Urinary bladder (tissue), 4 donors: ENCODE measurements around the gene TAOK2. TPM values are rescaled to one million over a fixed set of nuclear protein-coding genes. Genes with fewer than 3 reads are reported as not detected.
"Not testable (repeated sequence)": the region's sequence is repeated elsewhere in the genome, so short reads cannot be mapped to it uniquely, and the experiment has no call there.

Experiments
- DNase-seq: peaks from one replicate; pipeline ENCODE4 v3.0.0-alpha.2; 2015; ENCODE audit errors: extremely low spot score
- H3K27ac ChIP-seq: one replicate; pipeline ENCODE4 v1.5.1; 2013; ENCODE audit warnings: low read depth, mild to moderate bottlenecking, moderate library complexity
- H3K36me3 ChIP-seq: one replicate; pipeline ENCODE4 v1.6.1; 2013; ENCODE audit warnings: mild to moderate bottlenecking, moderate library complexity; ENCODE audit not compliant: insufficient read depth
- H3K4me1 ChIP-seq: one replicate; pipeline ENCODE4 v1.6.1; 2013; ENCODE audit warnings: mild to moderate bottlenecking, moderate library complexity; ENCODE audit not compliant: insufficient read depth
- H3K4me3 ChIP-seq: one replicate; pipeline ENCODE4 v1.5.1; 2013; ENCODE audit warnings: low read depth, low read length
- WGBS: extraction: QIAGEN DNeasy Blood & Tissue Kit; methylation state at CpG from one replicate; pipeline ENCODE4 v1.1.7; 2013; 5-methylcytosine and 5-hydroxymethylcytosine counted together
- polyA plus RNA-seq: library from polyadenylated mRNA; stranded (reverse); fragments of 200-250 nt; gene quantifications from one replicate; pipeline ENCODE4 v1.2.3, GENCODE V29; 2013
- total RNA-seq: library from RNA; depleted of rRNA; stranded (reverse); fragments of >200 nt; gene quantifications from one replicate; pipeline ENCODE4 v1.2.3, GENCODE V29; 2014
- donor health status: healthy with polysubstance abuse.
- donor health status: healthy.

The TAOK2 gene
- total RNA-seq (35.6 TPM), polyA plus RNA-seq (37.9 TPM)

- peaks cover 1% of the 10 kb centered on the region for H3K36me3 ChIP-seq
- H3K4me3 ChIP-seq = peak within 1 kb of the TSS; percentile 68
- H3K4me1 ChIP-seq = peaks cover 2% of the 10 kb centered on the region
- peak; percentile 93 for DNase-seq
- H3K27ac ChIP-seq = peak within 1 kb of the TSS; percentile 68
- 2% methylated on average over 75 of the region's 75 CpGs for WGBS
Observed at GRCh38 chr16:29973384-29974246, at the start of gene TAOK2. TSS of gene TAOK2 (plus strand) at chr16:29973868. CDS start at chr16:29977773, 3,905 bp downstream.

DNA sequence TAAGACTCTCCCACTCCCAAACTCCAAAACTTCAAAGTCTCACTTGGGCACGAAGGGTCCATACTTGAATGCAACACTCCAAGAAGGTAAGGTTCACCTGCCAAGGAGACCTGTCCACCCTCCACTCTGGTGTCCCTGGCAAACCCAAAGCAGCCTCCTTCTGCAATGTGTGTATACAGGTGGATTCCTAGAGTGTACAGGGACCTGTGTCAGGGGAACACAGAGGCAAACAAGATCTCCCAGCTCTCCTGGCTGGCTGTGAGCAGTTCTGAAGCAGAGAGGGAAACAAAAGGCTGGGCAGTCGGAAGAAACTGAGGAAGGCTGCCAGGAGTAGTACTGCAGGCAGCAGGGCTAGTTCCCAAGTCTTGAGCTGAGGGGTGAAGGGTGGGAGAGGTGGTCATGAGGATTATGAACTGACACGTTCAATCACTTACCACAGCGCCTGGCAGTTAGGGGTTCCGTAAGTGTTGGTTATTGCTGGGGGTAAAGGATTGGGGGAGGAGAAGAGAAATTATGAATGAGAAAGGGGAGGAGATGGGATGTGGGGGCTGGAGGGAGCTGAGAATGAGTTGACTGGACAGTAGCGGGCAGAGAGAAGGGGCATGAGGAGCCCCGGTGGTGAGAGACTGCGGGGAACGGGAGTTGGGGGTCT is 48.4 kb upstream of the TAOK2 start:
- H3K36me3 ChIP-seq = no peaks in the 10 kb centered on the region
- no peaks in the 10 kb centered on the region for H3K4me1 ChIP-seq
- DNase-seq = no peak
- no peak overlapping the region for H3K27ac ChIP-seq
- peak overlapping the region; percentile 90 for H3K4me3 ChIP-seq
- WGBS = 9% methylated on average over 9 of the region's 9 CpGs

- under 1% methylated on average over 89 of the region's 89 CpGs for WGBS
- Histone ChIP-seq H3K36me3 (no peaks in the 10 kb centered on the region), H3K4me1 (no peaks in the 10 kb centered on the region), H3K27ac (peak within 1 kb of the TSS; percentile 83), H3K4me3 (peak within 1 kb of the TSS; percentile 90)
- DNase-seq = peak; percentile 49
Observed at GRCh38 chr16:29925781-29926710, 47.6 kb upstream of the TAOK2 start, which contains the start of gene KCTD13. TSS of gene KCTD13 (minus strand) at chr16:29926226. CDS start at chr16:29926033, 193 bp downstream.

GRCh38 chr16:29926711-29927052 is 47.0 kb upstream of the TAOK2 start:
- peak overlapping the region; percentile 83 for H3K27ac ChIP-seq
- no peak for DNase-seq
- no peaks in the 10 kb centered on the region for H3K36me3 ChIP-seq
- H3K4me3 ChIP-seq = peak overlapping the region; percentile 90
- no peaks in the 10 kb centered on the region for H3K4me1 ChIP-seq
- 2% methylated on average over 12 of the region's 12 CpGs for WGBS

DNA sequence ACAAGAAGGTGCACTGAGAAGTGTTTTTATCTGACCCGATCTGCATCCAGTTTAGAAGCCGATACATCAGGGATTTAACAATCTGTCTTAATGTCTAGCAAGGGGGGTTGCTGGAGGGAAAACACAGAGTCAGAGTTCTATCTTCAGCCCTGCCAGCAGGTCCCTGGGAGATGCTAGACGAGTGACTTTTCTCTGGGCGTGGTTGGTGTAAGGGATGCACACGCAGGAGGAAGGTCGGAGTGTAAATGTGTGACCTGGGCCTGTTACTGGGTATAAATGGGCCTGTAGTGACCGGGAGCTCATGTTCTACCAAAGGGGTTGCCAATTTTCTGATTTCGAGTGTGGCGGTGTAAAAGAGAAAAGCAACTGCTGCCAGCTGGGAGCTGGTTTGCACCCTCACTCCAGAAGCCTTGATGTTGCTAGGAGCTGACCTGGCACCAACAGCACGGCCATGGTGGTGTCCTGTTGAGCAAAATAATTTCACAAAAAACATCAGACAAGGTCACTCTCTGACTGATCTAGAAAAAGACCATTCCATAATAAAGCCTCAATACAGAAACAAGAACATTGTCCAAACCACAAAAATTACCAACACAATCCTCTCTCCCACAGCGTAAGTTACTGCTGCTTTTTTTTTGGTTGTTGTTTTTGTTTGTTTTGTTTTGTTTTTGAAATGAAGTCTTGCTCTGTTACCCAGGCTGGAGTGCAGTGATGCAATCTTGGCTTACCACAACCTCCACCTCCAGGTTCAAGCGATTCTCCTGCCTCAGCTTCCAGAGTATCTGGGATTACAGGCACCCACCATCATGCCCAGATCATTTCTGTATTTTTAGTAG is 46.4 kb upstream of the TAOK2 start:
- no peak for DNase-seq
- Histone ChIP-seq H3K4me1 (no peaks in the 10 kb centered on the region), H3K27ac (peak overlapping the region; percentile 15), H3K4me3 (no peak overlapping the region), H3K36me3 (no peaks in the 10 kb centered on the region)
- WGBS = 48% methylated on average over 12 of the region's 12 CpGs

DNA sequence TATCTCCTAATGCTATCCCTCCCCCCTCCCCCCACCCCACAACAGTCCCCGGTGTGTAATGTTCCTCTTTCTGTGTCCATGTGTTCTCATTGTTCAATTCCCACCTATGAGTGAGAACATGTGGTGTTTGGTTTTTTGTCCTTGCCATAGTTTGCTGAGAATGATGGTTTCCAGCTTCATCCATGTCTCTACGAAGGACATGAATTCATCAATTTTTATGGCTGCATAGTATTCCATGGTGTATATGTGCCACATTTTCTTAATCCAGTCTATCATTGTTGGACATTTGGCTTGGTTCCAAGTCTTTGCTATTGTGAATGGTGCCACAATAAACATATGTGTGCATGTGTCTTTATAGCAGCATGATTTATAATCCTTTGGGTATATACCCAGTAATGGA is 41.9 kb upstream of the TAOK2 start:
- H3K36me3 ChIP-seq, H3K27ac ChIP-seq, H3K4me3 ChIP-seq, DNase-seq, H3K4me1 ChIP-seq: not testable (repeated sequence)
- 95% methylated on average over 2 of the region's 2 CpGs for WGBS

- no peaks in the 10 kb centered on the region for H3K4me1 ChIP-seq
- no peak for DNase-seq
- H3K36me3 ChIP-seq = no peaks in the 10 kb centered on the region
- no peak overlapping the region for H3K27ac ChIP-seq
- WGBS = 59% methylated on average over 4 of the region's 4 CpGs
- no peak overlapping the region for H3K4me3 ChIP-seq
Observed at GRCh38 chr16:29940656-29941055, 33.0 kb upstream of the TAOK2 start.

GRCh38 chr16:29943846-29944799 is 29.5 kb upstream of the TAOK2 start:
- H3K4me3 ChIP-seq = no peak overlapping the region
- peak overlapping the region; percentile 68 for H3K27ac ChIP-seq
- H3K4me1 ChIP-seq = no peaks in the 10 kb centered on the region
- peak; percentile 87 for DNase-seq
- WGBS = 23% methylated on average over 11 of the region's 11 CpGs
- H3K36me3 ChIP-seq = no peaks in the 10 kb centered on the region

DNA sequence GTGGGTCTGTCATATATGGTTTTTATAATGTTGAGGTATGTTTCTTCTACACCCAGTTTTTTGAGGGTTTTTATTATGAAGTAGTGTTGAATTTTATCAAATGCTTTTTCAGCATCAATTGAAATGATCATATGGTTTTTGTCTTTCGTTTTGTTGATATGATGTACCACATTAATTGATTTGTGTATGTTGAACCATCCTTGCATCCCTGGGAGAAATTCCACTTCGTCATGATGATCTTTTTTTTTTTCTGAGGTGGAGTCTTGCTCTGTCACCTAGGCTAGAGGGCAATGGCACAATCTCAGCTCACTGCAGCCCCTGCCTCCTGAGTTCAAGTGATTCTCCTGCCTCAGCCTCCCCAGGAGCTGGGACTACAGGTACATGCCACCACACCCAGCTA is 25.8 kb upstream of the TAOK2 start:
- WGBS = 82% methylated on average over 2 of the region's 2 CpGs

GRCh38 chr16:29950806-29951461 is 22.7 kb upstream of the TAOK2 start:
- Histone ChIP-seq H3K36me3 (no peaks in the 10 kb centered on the region), H3K4me3 (no peak overlapping the region), H3K4me1 (no peaks in the 10 kb centered on the region), H3K27ac (no peak overlapping the region)
- DNase-seq = no peak
- 92% methylated on average over 4 of the region's 4 CpGs for WGBS

More for the DNA sequence above, 25.8 kb upstream of the TAOK2 start:
- Histone ChIP-seq H3K27ac (no peak overlapping the region), H3K4me1 (no peaks in the 10 kb centered on the region), H3K4me3 (no peak overlapping the region), H3K36me3 (no peaks in the 10 kb centered on the region)
- DNase-seq = no peak

DNA sequence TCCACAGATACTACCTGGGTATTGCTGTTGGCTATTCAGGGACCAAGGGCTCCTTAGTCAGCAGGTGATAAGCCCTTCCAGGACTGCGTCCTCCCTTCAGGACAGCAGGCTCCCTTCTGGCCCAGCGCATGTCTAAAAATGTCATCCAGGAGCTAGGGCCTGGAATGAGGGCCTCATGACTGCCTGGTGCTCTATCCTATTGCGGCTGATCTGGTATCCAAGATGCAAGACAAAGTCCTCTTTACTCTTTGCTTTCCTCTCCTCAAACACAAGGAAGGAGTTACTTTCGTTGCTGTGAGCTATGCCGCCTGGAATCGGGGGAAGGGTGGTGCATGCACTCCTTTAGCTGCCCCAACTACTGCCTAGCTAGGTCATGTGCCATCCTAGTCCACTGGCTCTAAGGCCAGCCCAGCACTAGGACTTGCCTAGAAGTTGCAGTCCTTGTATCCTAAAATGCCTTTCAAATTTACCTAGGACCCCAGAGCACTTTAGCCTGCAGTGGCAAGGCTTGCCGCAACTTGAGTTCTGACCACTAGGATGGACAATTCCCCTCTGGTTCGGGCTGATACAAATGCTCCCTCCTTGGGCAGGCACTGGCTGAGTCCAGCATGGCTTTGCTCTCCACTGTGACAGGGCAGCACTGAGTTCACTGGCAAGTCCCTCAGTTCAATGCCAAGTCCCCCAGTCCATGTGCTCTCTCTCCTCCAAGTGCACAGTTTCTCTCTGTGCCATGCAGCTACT is 21.9 kb upstream of the TAOK2 start:
- no peak for DNase-seq
- H3K4me3 ChIP-seq = no peak overlapping the region
- H3K36me3 ChIP-seq = no peaks in the 10 kb centered on the region
- 86% methylated on average over 8 of the region's 8 CpGs for WGBS
- no peak overlapping the region for H3K27ac ChIP-seq
- no peaks in the 10 kb centered on the region for H3K4me1 ChIP-seq
